A549 (cell line): ENCODE measurements around the gene PUS1. TPM values are rescaled to one million over a fixed set of nuclear protein-coding genes. Genes with fewer than 3 reads are reported as not detected.

Experiments
- ATAC-seq, 2 experiments: fragments of 200-7000 bp in 1 of 2; fragments of >200 bp in 1 of 2; cut with Nextera tagmentation in 1 of 2; cut with Tn5 transposase in 1 of 2; 3 replicates each; pipeline versions ENCODE4 v1.8.0 to v1.9.1; 2018 to 2020; ENCODE audit warnings: mild to moderate bottlenecking in 1 of 2, moderate library complexity in 1 of 2
- CTCF ChIA-PET: fragments of 300-600 bp; sonication (Branson Sonifier 250); formaldehyde crosslinking; extraction: SDS; loops from one replicate; lab custom pipeline; 2021; ENCODE audit warnings: antibody characterized with exemption, inconsistent platforms; lab: Yijun Ruan, JAX
- POLR2A ChIA-PET: fragments of 350-600 bp; formaldehyde crosslinking; extraction: SDS; loops from one replicate; lab custom pipeline; 2021; ENCODE audit warnings: antibody characterized with exemption, inconsistent platforms; lab: Yijun Ruan, JAX
- DNase-seq, 2 experiments: peaks; one replicate each; pipeline versions ENCODE4 v3.0.0 to v3.0.0-alpha.2; 2011 to 2016; ENCODE audit warnings: low read depth in 1 of 2, low spot score in 1 of 2
- FAIRE-seq: peaks from 2 replicates; lab custom pipeline; 2011; peaks lifted over from hg19 to GRCh38; lab: Jason Lieb, UNC
- H3K27ac ChIP-seq, 2 experiments: fragments of >200 bp; sonication (Bioruptor Twin); formaldehyde crosslinking; 3 replicates each; pipeline ENCODE4 v1.5.1; 2016 to 2017
- H3K4me1 ChIP-seq: fragments of >200 bp; sonication (Bioruptor Twin); formaldehyde crosslinking; 3 replicates; pipeline ENCODE4 v1.6.1; 2016
- H3K4me2 ChIP-seq: fragments of >200 bp; sonication (Bioruptor Twin); formaldehyde crosslinking; 3 replicates; pipeline ENCODE4 v1.6.1; 2016
- H3K4me3 ChIP-seq: fragments of >200 bp; sonication (Bioruptor Twin); formaldehyde crosslinking; 3 replicates; pipeline ENCODE4 v1.5.1; 2016
- H3K9me3 ChIP-seq: fragments of >200 bp; sonication (Bioruptor Twin); formaldehyde crosslinking; 3 replicates; pipeline ENCODE4 v1.6.1; 2016
- CEBPB ChIP-seq, 2 experiments: fragments of >200 bp in 1 of 2; sonication (Bioruptor Twin) in 1 of 2; formaldehyde crosslinking in 1 of 2; IDR thresholded peaks; 2 replicates each; pipeline ENCODE4 v1.6.1; 2012 to 2016
- EP300 ChIP-seq, 2 experiments: fragments of >200 bp; sonication (Bioruptor Twin); formaldehyde crosslinking; IDR thresholded peaks; 2 replicates in 1 of 2; 3 replicates in 1 of 2; pipeline ENCODE4 v1.6.1; 2016 to 2017
- FOSB ChIP-seq: fragments of 250-450 bp; sonication (Bioruptor Pico); IDR thresholded peaks from 2 replicates; pipeline ENCODE4 v1.5.0; 2020; ENCODE audit warnings: mild to moderate bottlenecking, moderate library complexity
- FOSL2 ChIP-seq, 2 experiments: fragments of 450-650 bp in 1 of 2; fragments of >200 bp in 1 of 2; sonication (Bioruptor Twin) in 1 of 2; formaldehyde crosslinking; IDR thresholded peaks; 2 replicates each; pipeline versions ENCODE4 v1.5.0 to v1.6.1; 2016 to 2020; ENCODE audit warnings: mild to moderate bottlenecking in 1 of 2, moderate library complexity in 1 of 2
- HES2 ChIP-seq: fragments of >200 bp; sonication (Bioruptor Twin); formaldehyde crosslinking; IDR thresholded peaks from 2 replicates; pipeline ENCODE4 v1.6.1; 2016
- HEYL ChIP-seq: fragments of 250-450 bp; sonication (Bioruptor Pico); IDR thresholded peaks from 2 replicates; pipeline ENCODE4 v1.8.0; 2021; ENCODE audit warnings: mild to moderate bottlenecking, moderate library complexity
- HOXB13 ChIP-seq: fragments of 250-450 bp; sonication (Bioruptor Pico); IDR thresholded peaks from 2 replicates; pipeline ENCODE4 v1.5.0; 2020; ENCODE audit warnings: low read depth, mild to moderate bottlenecking, moderate library complexity
- HOXB5 ChIP-seq: fragments of 250-450 bp; sonication (Bioruptor Pico); IDR thresholded peaks from 2 replicates; pipeline ENCODE4 v1.5.0; 2020; ENCODE audit warnings: mild to moderate bottlenecking, moderate library complexity
- JUN ChIP-seq, 2 experiments: fragments of >200 bp; sonication (Bioruptor Twin); formaldehyde crosslinking; IDR thresholded peaks; 2 replicates in 1 of 2; 3 replicates in 1 of 2; pipeline ENCODE4 v1.6.1; 2016 to 2017
- KDM1A ChIP-seq: fragments of 200-600 bp; sonication (generic); IDR thresholded peaks from 2 replicates; pipeline ENCODE4 v1.6.1; 2016; ENCODE audit warnings: low read depth, mild to moderate bottlenecking
- MAFK ChIP-seq: fragments of 450-650 bp; IDR thresholded peaks from 2 replicates; pipeline ENCODE4 v1.6.1; 2014; ENCODE audit not compliant: partially characterized antibody
- NR3C1 ChIP-seq: fragments of >200 bp; sonication (Bioruptor Twin); formaldehyde crosslinking; IDR thresholded peaks from 3 replicates; pipeline ENCODE4 v1.6.1; 2017
- PHF8 ChIP-seq: fragments of 200-600 bp; sonication (generic); IDR thresholded peaks from 2 replicates; pipeline ENCODE4 v1.6.1; 2016; ENCODE audit warnings: low read depth, mild to moderate bottlenecking, antibody characterized with exemption, moderate library complexity, borderline replicate concordance
- POLR2A ChIP-seq: IDR thresholded peaks from 2 replicates; pipeline ENCODE4 v1.6.1; 2012; ENCODE audit warnings: mild to moderate bottlenecking, low read length
- POLR2AphosphoS2 ChIP-seq: conservative IDR thresholded peaks from 2 replicates; pipeline ENCODE4 v1.6.1; 2012; ENCODE audit warnings: low read length, improper control_type of control experiment, inconsistent platforms
- RAD21 ChIP-seq, 2 experiments: fragments of >200 bp in 1 of 2; sonication (Bioruptor Twin) in 1 of 2; formaldehyde crosslinking in 1 of 2; IDR thresholded peaks in 1 of 2; conservative IDR thresholded peaks in 1 of 2; 2 replicates in 1 of 2; 3 replicates in 1 of 2; pipeline ENCODE4 v1.6.1; 2012 to 2018; ENCODE audit warnings: inconsistent platforms in 1 of 2
- RCOR1 ChIP-seq: fragments of 150-350 bp; IDR thresholded peaks from 2 replicates; pipeline ENCODE4 v1.6.1; 2014; ENCODE audit warnings: antibody characterized with exemption, low read length, low read depth
- REST ChIP-seq: fragments of 200-600 bp; sonication (generic); IDR thresholded peaks from 2 replicates; pipeline ENCODE4 v1.6.1; 2016; ENCODE audit warnings: antibody characterized with exemption, mild to moderate bottlenecking, moderate library complexity
- RNF2 ChIP-seq: fragments of 200-600 bp; sonication (generic); IDR thresholded peaks from 2 replicates; pipeline ENCODE4 v1.6.1; 2016; ENCODE audit warnings: low read depth, mild to moderate bottlenecking, antibody characterized with exemption, moderate library complexity, borderline replicate concordance
- SMC3 ChIP-seq: fragments of >200 bp; sonication (Bioruptor Twin); formaldehyde crosslinking; IDR thresholded peaks from 3 replicates; pipeline ENCODE4 v1.6.1; 2018; ENCODE audit warnings: inconsistent platforms
- TFCP2L1 ChIP-seq: fragments of 250-450 bp; sonication (Bioruptor Pico); IDR thresholded peaks from 2 replicates; pipeline ENCODE4 v1.5.0; 2021; ENCODE audit warnings: mild to moderate bottlenecking
- USF2 ChIP-seq: fragments of 450-650 bp; IDR thresholded peaks from 2 replicates; pipeline ENCODE4 v1.6.1; 2014; ENCODE audit warnings: antibody characterized with exemption
- ZC3H11A ChIP-seq: fragments of 450-650 bp; IDR thresholded peaks from 2 replicates; pipeline ENCODE4 v1.6.1; 2014; ENCODE audit warnings: antibody characterized with exemption, mild to moderate bottlenecking
- ZFP36 ChIP-seq: fragments of 450-650 bp; IDR thresholded peaks from 2 replicates; pipeline ENCODE4 v1.6.1; 2014; ENCODE audit warnings: borderline replicate concordance; ENCODE audit not compliant: partially characterized antibody
- WGBS: methylation state at CpG from one replicate; pipeline ENCODE4 v1.1.6; 2017; ENCODE audit errors: missing lambda C conversion rate; 5-methylcytosine and 5-hydroxymethylcytosine counted together
- polyA plus RNA-seq, 4 experiments: library from polyadenylated mRNA; depleted of rRNA in 3 of 4; stranded (reverse); fragments of >200 nt; fragmentation: RNase III in 1 of 4; extraction: RNeasy Plus Mini Kit Qiagen cat#74134 plus additional on column Dnase treatment in 1 of 4; gene quantifications; 2 replicates in 3 of 4; 3 replicates in 1 of 4; pipeline ENCODE4 v1.2.3, GENCODE V29; 2011 to 2017
- TF ChIP-seq, protein P1 (sequence below): fragments of 150-350 bp; IDR thresholded peaks from 2 replicates; pipeline ENCODE4 v1.6.1; 2014; ENCODE audit warnings: low read depth, mild to moderate bottlenecking, low read length

The PUS1 gene
- polyA plus RNA-seq, 2 of the 4 experiments (the other 2 are of a cell fraction), result 51.1 to 62.8 TPM

GRCh38 chr12:131944601-131945251, 15.7 kb downstream of the PUS1 start:
- Histone ChIP-seq H3K27ac (no peak overlapping the region), H3K4me1 (no peaks in the 10 kb centered on the region), H3K4me3 (no peak overlapping the region), H3K9me3 (no peaks in the 10 kb centered on the region)
- CTCF ChIA-PET, result interaction anchor here (0.7 to 3.3 kb wide), 3 partner anchors 16 to 786 kb away, joined by 3 to 15 read pairs (median 3); partner anchors contain the start of gene PUS1
- no peak for DNase-seq
- WGBS, result 96% methylated on average over 29 of the region's 35 CpGs
- FAIRE-seq, result no peak
- TF ChIP-seq RAD21 (conservative IDR thresholded peaks at IDR 0.05 in 1 of 2, IDR thresholded peaks at IDR 0.05 in 1 of 2) (no peak), HES2 (no peak), TFCP2L1 (CRISPR knock-in tag) (no peak), ZC3H11A (no peak), FOSB (CRISPR knock-in tag) (peak; percentile 28; the same call in 1 of the 2 replicates), POLR2A (peak; percentile 13; the same call in 1 of the 2 replicates), PHF8 (no peak), REST (no peak), POLR2AphosphoS2 (peak; percentile 71; the same call in 1 of the 2 replicates), RNF2 (no peak), MAFK (no peak), FOSL2 (IDR thresholded peaks at IDR 0.05) (no peak), FOSL2 (CRISPR knock-in tag; IDR thresholded peaks at IDR 0.05) (no peak), ZFP36 (no peak), HOXB13 (CRISPR knock-in tag) (no peak), RCOR1 (no peak), USF2 (no peak), NR3C1 (no peak), HOXB5 (CRISPR knock-in tag) (no peak), KDM1A (no peak), CEBPB (IDR thresholded peaks at IDR 0.05) (no peak), HEYL (CRISPR knock-in tag) (no peak), SMC3 (no peak), EP300 (IDR thresholded peaks at IDR 0.05) (no peak), JUN (IDR thresholded peaks at IDR 0.05) (peak in 1 of 2 experiments; percentile 54; a peak in 1 of 5 replicates)
- TF ChIP-seq, protein P1, sequence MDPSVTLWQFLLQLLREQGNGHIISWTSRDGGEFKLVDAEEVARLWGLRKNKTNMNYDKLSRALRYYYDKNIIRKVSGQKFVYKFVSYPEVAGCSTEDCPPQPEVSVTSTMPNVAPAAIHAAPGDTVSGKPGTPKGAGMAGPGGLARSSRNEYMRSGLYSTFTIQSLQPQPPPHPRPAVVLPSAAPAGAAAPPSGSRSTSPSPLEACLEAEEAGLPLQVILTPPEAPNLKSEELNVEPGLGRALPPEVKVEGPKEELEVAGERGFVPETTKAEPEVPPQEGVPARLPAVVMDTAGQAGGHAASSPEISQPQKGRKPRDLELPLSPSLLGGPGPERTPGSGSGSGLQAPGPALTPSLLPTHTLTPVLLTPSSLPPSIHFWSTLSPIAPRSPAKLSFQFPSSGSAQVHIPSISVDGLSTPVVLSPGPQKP, result no peak
- TF ChIP-seq, all 56 proteins: peak for 4
- ATAC-seq, result no peak
- POLR2A ChIA-PET, result interaction anchor here (0.5 to 1.0 kb wide), 2 partner anchors 84 to 91 kb away, joined by 4 to 8 read pairs; no protein-coding TSS in a partner anchor
- H3K4me2 ChIP-seq, result no peak overlapping the region
